OCI-LY7 (cell line): ENCODE data around the gene HOXC10. TPM values are rescaled to one million over a fixed set of nuclear protein-coding genes. Genes with fewer than 3 reads are reported as not detected.
A peak's percentile ranks its signal among the peaks of the same experiment; 100 is the strongest.

Source experiments
- BruUV-seq: library from RNA; stranded (reverse); fragments of 400-500 nt; replicated peaks from 2 replicates; lab custom pipeline; 2021; lab: Mats Ljungman, UMichigan
- CTCF ChIA-PET: fragments of 300-600 bp; sonication (Branson Sonifier 250); formaldehyde crosslinking; loops from one replicate; lab custom pipeline; 2022; ENCODE audit warnings: antibody characterized with exemption; ENCODE audit not compliant: unreplicated experiment; lab: Charles Lee
- POLR2A ChIA-PET: fragments of 300-600 bp; sonication (Branson Sonifier 250); formaldehyde crosslinking; loops from one replicate; lab custom pipeline; 2022; ENCODE audit warnings: antibody characterized with exemption; lab: Charles Lee
- DNase-seq: peaks from one replicate; pipeline ENCODE4 v3.0.0-alpha.2; 2015; ENCODE audit warnings: low spot score
- H2AFZ ChIP-seq: fragments of 200-600 bp; sonication (generic), shearing (Covaris generic); 2 replicates; pipeline ENCODE4 v1.6.1; 2014; ENCODE audit warnings: mild to moderate bottlenecking, antibody characterized with exemption, low read length, moderate library complexity
- H3K27ac ChIP-seq: fragments of 200-600 bp; sonication (generic); 2 replicates; pipeline ENCODE4 v1.5.1; 2014; ENCODE audit warnings: mixed run types, low read depth, mild to moderate bottlenecking, moderate library complexity, low read length, inconsistent platforms; ENCODE audit not compliant: poor library complexity, severe bottlenecking
- H3K36me3 ChIP-seq: fragments of 200-600 bp; sonication (generic); 2 replicates; pipeline ENCODE4 v1.6.1; 2014; ENCODE audit warnings: mild to moderate bottlenecking, antibody characterized with exemption, low read length, moderate library complexity, mixed read lengths; ENCODE audit not compliant: insufficient read depth
- H3K4me1 ChIP-seq: fragments of 200-600 bp; sonication (generic); 2 replicates; pipeline ENCODE4 v1.5.1; 2014; ENCODE audit warnings: mild to moderate bottlenecking, low read length; ENCODE audit not compliant: insufficient read depth, poor library complexity, severe bottlenecking
- H3K4me2 ChIP-seq: fragments of 200-600 bp; sonication (generic); 2 replicates; pipeline ENCODE4 v1.6.1; 2014; ENCODE audit warnings: mild to moderate bottlenecking, low read length
- H3K4me3 ChIP-seq: fragments of 200-600 bp; sonication (generic); 2 replicates; pipeline ENCODE4 v1.5.1; 2014; ENCODE audit warnings: mild to moderate bottlenecking, low read depth, low read length; ENCODE audit not compliant: poor library complexity, severe bottlenecking
- H3K79me2 ChIP-seq: fragments of 200-600 bp; sonication (generic); 2 replicates; pipeline ENCODE4 v1.6.1; 2016; ENCODE audit warnings: low read depth, mild to moderate bottlenecking, low read length, moderate library complexity, mixed read lengths; ENCODE audit not compliant: insufficient read depth
- H3K9me2 ChIP-seq: fragments of 200-600 bp; sonication (generic); 2 replicates; pipeline ENCODE4 v1.6.1; 2016; ENCODE audit warnings: mild to moderate bottlenecking, low read length, mixed read lengths; ENCODE audit not compliant: insufficient read depth
- H3K9me3 ChIP-seq: fragments of 200-600 bp; sonication (generic); 2 replicates; pipeline ENCODE4 v1.6.1; 2014; ENCODE audit warnings: mild to moderate bottlenecking, mixed run types, low read length, mixed read lengths
- H4K20me1 ChIP-seq: fragments of 200-600 bp; sonication (generic); 2 replicates; pipeline ENCODE4 v1.6.1; 2014; ENCODE audit warnings: mild to moderate bottlenecking, antibody characterized with exemption, low read length, moderate library complexity, mixed read lengths; ENCODE audit not compliant: insufficient read depth
- EZH2phosphoT487 ChIP-seq: fragments of 200-600 bp; sonication (generic); IDR thresholded peaks from 2 replicates; pipeline ENCODE4 v1.6.1; 2018; ENCODE audit warnings: low read depth, borderline replicate concordance, mild to moderate bottlenecking, mixed run types, antibody characterized with exemption, low read length, moderate library complexity, mixed read lengths
- intact Hi-C: fragments of 100-400 bp; cut with micrococcal nuclease; formaldehyde crosslinking; loops from one replicate; pipeline ENCODE4 v1.10.0; 2022; ENCODE audit not compliant: unreplicated experiment
- total RNA-seq, 2 experiments: library from RNA; depleted of rRNA in 1 of 2; stranded (reverse); fragments of >200 nt in 1 of 2; shearing (Covaris generic) in 1 of 2; gene quantifications; 2 replicates each; pipeline ENCODE4 v1.2.3, GENCODE V29; 2014 to 2022
- TF ChIP-seq, protein P1 (sequence below): fragments of 200-600 bp; sonication (generic); conservative IDR thresholded peaks from 2 replicates; pipeline ENCODE4 v1.5.1; 2014; ENCODE audit warnings: mild to moderate bottlenecking, antibody characterized with exemption, low read length, moderate library complexity, mixed read lengths

Gene HOXC10
- total RNA-seq, 2 experiments from 2014 or later: 0.25 to 0.28 TPM

GRCh38 chr12:53971686-53972085, 13.3 kb upstream of the HOXC10 start:
- BruUV-seq: no TSS peak
- Histone ChIP-seq H4K20me1 (no peaks in the 10 kb centered on the region), H2AFZ (no peak overlapping the region), H3K36me3 (no peaks in the 10 kb centered on the region), H3K27ac (no peak overlapping the region), H3K9me2 (no peaks in the 10 kb centered on the region), H3K4me1 (peaks cover 13% of the 10 kb centered on the region), H3K4me2 (no peak overlapping the region), H3K9me3 (no peaks in the 10 kb centered on the region), H3K79me2 (no peaks in the 10 kb centered on the region), H3K4me3 (no peak overlapping the region)
- ChIA-PET POLR2A (interaction anchor here (0.6 kb wide), 1 partner anchor 235 kb away, joined by 3 read pairs; no protein-coding TSS in a partner anchor), CTCF (interaction anchor here (0.5 kb wide), 1 partner anchor 22 kb away, joined by 3 read pairs; no protein-coding TSS in a partner anchor)
- TF ChIP-seq, protein P1, sequence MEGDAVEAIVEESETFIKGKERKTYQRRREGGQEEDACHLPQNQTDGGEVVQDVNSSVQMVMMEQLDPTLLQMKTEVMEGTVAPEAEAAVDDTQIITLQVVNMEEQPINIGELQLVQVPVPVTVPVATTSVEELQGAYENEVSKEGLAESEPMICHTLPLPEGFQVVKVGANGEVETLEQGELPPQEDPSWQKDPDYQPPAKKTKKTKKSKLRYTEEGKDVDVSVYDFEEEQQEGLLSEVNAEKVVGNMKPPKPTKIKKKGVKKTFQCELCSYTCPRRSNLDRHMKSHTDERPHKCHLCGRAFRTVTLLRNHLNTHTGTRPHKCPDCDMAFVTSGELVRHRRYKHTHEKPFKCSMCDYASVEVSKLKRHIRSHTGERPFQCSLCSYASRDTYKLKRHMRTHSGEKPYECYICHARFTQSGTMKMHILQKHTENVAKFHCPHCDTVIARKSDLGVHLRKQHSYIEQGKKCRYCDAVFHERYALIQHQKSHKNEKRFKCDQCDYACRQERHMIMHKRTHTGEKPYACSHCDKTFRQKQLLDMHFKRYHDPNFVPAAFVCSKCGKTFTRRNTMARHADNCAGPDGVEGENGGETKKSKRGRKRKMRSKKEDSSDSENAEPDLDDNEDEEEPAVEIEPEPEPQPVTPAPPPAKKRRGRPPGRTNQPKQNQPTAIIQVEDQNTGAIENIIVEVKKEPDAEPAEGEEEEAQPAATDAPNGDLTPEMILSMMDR: no peak
- no peak for TF ChIP-seq EZH2phosphoT487
- DNase-seq: no peak
- intact Hi-C loops: no loop called here

- ChIA-PET POLR2A (interaction anchor here (0.6 kb wide), 1 partner anchor 234 kb away, joined by 3 read pairs; no protein-coding TSS in a partner anchor), CTCF (interaction anchor here (0.5 kb wide), 1 partner anchor 23 kb away, joined by 3 read pairs; no protein-coding TSS in a partner anchor)
- H3K4me3 ChIP-seq: no peak overlapping the region
- H3K4me1 ChIP-seq: peaks cover 19% of the 10 kb centered on the region
- H4K20me1 ChIP-seq: no peaks in the 10 kb centered on the region
- H3K36me3 ChIP-seq: no peaks in the 10 kb centered on the region
- intact Hi-C loops: no loop called here
- no peak for TF ChIP-seq EZH2phosphoT487
- TF ChIP-seq, protein P1: no peak
- BruUV-seq: no TSS peak
- DNase-seq: no peak
- no peaks in the 10 kb centered on the region for H3K9me2 ChIP-seq
- no peak overlapping the region for H3K4me2 ChIP-seq
- no peaks in the 10 kb centered on the region for H3K9me3 ChIP-seq
- H3K27ac ChIP-seq: no peak overlapping the region
- no peaks in the 10 kb centered on the region for H3K79me2 ChIP-seq
- no peak overlapping the region for H2AFZ ChIP-seq
Measured at GRCh38 chr12:53972152-53972702, 12.7 kb upstream of the HOXC10 start.

DNA sequence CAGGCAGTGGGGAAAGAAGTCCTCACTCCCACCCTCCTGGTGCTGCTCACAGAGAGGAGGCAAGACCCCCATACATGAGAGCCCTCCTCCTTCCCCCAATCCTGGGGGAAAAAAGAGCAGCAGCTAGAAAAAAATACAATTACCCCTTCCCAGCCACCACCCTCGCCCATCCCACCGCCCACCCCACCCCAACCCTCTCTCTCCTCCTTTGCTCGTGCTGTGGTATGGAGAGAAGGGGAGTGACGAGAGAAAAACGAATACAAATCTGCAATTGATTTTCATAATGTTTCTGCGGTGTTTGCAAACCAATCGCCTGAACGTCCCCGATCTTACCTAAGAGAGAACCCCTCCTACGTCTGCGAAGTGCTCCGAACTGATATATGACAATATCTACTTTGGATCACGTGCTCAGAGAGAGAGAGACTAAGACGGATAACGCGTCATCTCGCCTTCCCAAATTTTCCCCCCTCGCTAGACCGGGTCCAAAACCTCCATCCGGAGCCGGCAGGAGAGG, 12.2 kb upstream of the HOXC10 start, which contains the start of gene HOXC11:
TSS of gene HOXC11 (plus strand) at position 405 of the 514 bp plus-strand sequence. CDS start 116 bp downstream, outside the sequence.
- TF ChIP-seq EZH2phosphoT487: no peak
- TF ChIP-seq, protein P1: no peak
- no peaks in the 10 kb centered on the region for H3K36me3 ChIP-seq
- no peaks in the 10 kb centered on the region for H3K9me3 ChIP-seq
- ChIA-PET CTCF (no interaction called here), POLR2A (no interaction called here)
- BruUV-seq: no TSS peak
- no peaks in the 10 kb centered on the region for H3K9me2 ChIP-seq
- H4K20me1 ChIP-seq: no peaks in the 10 kb centered on the region
- no peaks in the 10 kb centered on the region for H3K79me2 ChIP-seq
- peaks cover 24% of the 10 kb centered on the region for H3K4me1 ChIP-seq
- H3K27ac ChIP-seq: no peak within 1 kb of the TSS
- H3K4me3 ChIP-seq: peak within 1 kb of the TSS; percentile 71
- no peak for DNase-seq
- 0 out of 2 replicates have a peak within 1 kb of the TSS, but pooled peaks have one; percentile 77 for H2AFZ ChIP-seq
- intact Hi-C loops: no loop called here
- H3K4me2 ChIP-seq: peak within 1 kb of the TSS; percentile 65
